SIG-M5 (cell line): ENCODE results near the gene PGAP1.
A peak's percentile ranks its signal among the peaks of the same experiment; 100 is the strongest.
"Not testable (repeated sequence)": the region's sequence is repeated elsewhere in the genome, so short reads cannot be mapped to it uniquely, and the experiment has no call there.

ENCODE experiments used
- DNase-seq: peaks from one replicate; lab custom pipeline; 2025; lab: John Stamatoyannopoulos, UW

PGAP1 gene

GRCh38 chr2:196951973-196952372, 25.5 kb upstream of the PGAP1 start:
- no peak for DNase-seq

- no peak for DNase-seq
These were observed 22.6 kb upstream of the PGAP1 start for GRCh38 chr2:196949116-196949515.

- no peak for DNase-seq
These were observed 18.1 kb upstream of the PGAP1 start for GRCh38 chr2:196944570-196944969.

GRCh38 chr2:196941398-196942078, 15.0 kb upstream of the PGAP1 start:
- DNase-seq = no peak

GRCh38 chr2:196939371-196939770, 12.9 kb upstream of the PGAP1 start:
- no peak for DNase-seq

GRCh38 chr2:196935432-196935831, 8.9 kb upstream of the PGAP1 start:
- DNase-seq = no peak

GRCh38 chr2:196934672-196935071, 8.2 kb upstream of the PGAP1 start:
- no peak for DNase-seq

GRCh38 chr2:196931555-196931954, 5.0 kb upstream of the PGAP1 start:
- DNase-seq = no peak

GRCh38 chr2:196927376-196928225, 1.1 kb upstream of the PGAP1 start:
- no peak for DNase-seq

GRCh38 chr2:196925768-196926561, 542 bp downstream of the PGAP1 start:
- DNase-seq = no peak

- no peak for DNase-seq
These were observed 1.3 kb downstream of the PGAP1 start for GRCh38 chr2:196925051-196925767.

GRCh38 chr2:196924051-196924450, 2.5 kb downstream of the PGAP1 start:
- DNase-seq = no peak

GRCh38 chr2:196918927-196919326, 7.6 kb downstream of the PGAP1 start:
- no peak for DNase-seq

- no peak for DNase-seq
These were observed 8.7 kb downstream of the PGAP1 start for GRCh38 chr2:196917802-196918201.

GRCh38 chr2:196915507-196916189, 10.9 kb downstream of the PGAP1 start:
- DNase-seq = no peak

- DNase-seq = peak; percentile 38
These were observed 11.5 kb downstream of the PGAP1 start for GRCh38 chr2:196914867-196915460.

- no peak for DNase-seq
These were observed 12.8 kb downstream of the PGAP1 start for GRCh38 chr2:196913691-196914090.

- not testable (repeated sequence) for DNase-seq
These were observed 21.1 kb downstream of the PGAP1 start for GRCh38 chr2:196905365-196905764.

- DNase-seq = no peak
These were observed 23.7 kb downstream of the PGAP1 start for GRCh38 chr2:196902828-196903227.

- no peak for DNase-seq
These were observed 25.7 kb downstream of the PGAP1 start for GRCh38 chr2:196900843-196901242.

GRCh38 chr2:196899976-196900375, 26.5 kb downstream of the PGAP1 start:
- no peak for DNase-seq
